H1 (cell line): ENCODE data around the gene CLCA4. TPM values are rescaled to one million over a fixed set of nuclear protein-coding genes. Genes with fewer than 3 reads are reported as not detected.

ENCODE experiments used
- CTCF ChIA-PET: fragments of 300-600 bp; sonication (Branson Sonifier 250); formaldehyde crosslinking; loops from one replicate; lab custom pipeline; 2021; ENCODE audit not compliant: partially characterized antibody; lab: Charles Lee
- POLR2A ChIA-PET: fragments of 300-600 bp; sonication (Branson Sonifier 250); formaldehyde crosslinking; loops from one replicate; lab custom pipeline; 2021; ENCODE audit warnings: inconsistent platforms; ENCODE audit not compliant: partially characterized antibody; lab: Charles Lee
- DNase-seq, 2 experiments: peaks; one replicate each; pipeline versions ENCODE4 v3.0.0 to v3.0.0-alpha.2; 2010 to 2022; ENCODE audit warnings: low spot score in 2 of 2, low read depth in 1 of 2, mixed read lengths in 1 of 2
- FAIRE-seq: peaks from 2 replicates; lab custom pipeline; 2011; peaks lifted over from hg19 to GRCh38; lab: Jason Lieb, UNC
- H2AFZ ChIP-seq: 2 replicates; pipeline ENCODE4 v1.8.1; 2012; ENCODE audit warnings: low read length, inconsistent platforms
- H2AK5ac ChIP-seq: 2 replicates; pipeline ENCODE4 v1.6.1; 2013; ENCODE audit warnings: low read depth, low read length
- H2BK120ac ChIP-seq: replicated peaks from 2 replicates; pipeline ENCODE3; 2013; ENCODE audit warnings: low read depth, low read length, inconsistent platforms
- H2BK12ac ChIP-seq: 2 replicates; pipeline ENCODE4 v1.6.1; 2013; ENCODE audit warnings: low read depth, low read length
- H2BK15ac ChIP-seq: 2 replicates; pipeline ENCODE4 v1.6.1; 2013; ENCODE audit warnings: low read length
- H2BK20ac ChIP-seq: 2 replicates; pipeline ENCODE4 v1.6.1; 2013; ENCODE audit warnings: low read length
- H2BK5ac ChIP-seq: 2 replicates; pipeline ENCODE4 v1.6.1; 2013; ENCODE audit warnings: low read depth, low read length
- H3K14ac ChIP-seq: 2 replicates; pipeline ENCODE4 v1.6.1; 2013; ENCODE audit warnings: inconsistent platforms; ENCODE audit not compliant: insufficient read length
- H3K18ac ChIP-seq: 2 replicates; pipeline ENCODE4 v1.6.1; 2013; ENCODE audit warnings: low read length; ENCODE audit errors: extremely low read depth
- H3K23ac ChIP-seq: 2 replicates; pipeline ENCODE4 v1.6.1; 2013; ENCODE audit warnings: inconsistent platforms; ENCODE audit not compliant: insufficient read length
- H3K23me2 ChIP-seq: 2 replicates; pipeline ENCODE4 v1.6.1; 2013; ENCODE audit warnings: low read depth, low read length
- H3K27ac ChIP-seq: 2 replicates; pipeline ENCODE4 v1.6.1; 2011; ENCODE audit warnings: low read depth, low read length, inconsistent platforms
- H3K27me3 ChIP-seq, 4 experiments: replicated peaks in 1 of 4; 1 replicate in 1 of 4; 2 replicates in 3 of 4; pipeline versions ENCODE4 v1.6.1 to v1.8.1; 2011 to 2013; ENCODE audit warnings: low read length in 3 of 4, mild to moderate bottlenecking in 3 of 4, inconsistent platforms in 2 of 4, mixed read lengths in 2 of 4, moderate library complexity in 1 of 4; ENCODE audit not compliant: control insufficient read depth in 3 of 4, insufficient read depth in 3 of 4; ENCODE audit errors: extremely low read depth in 1 of 4
- H3K36me3 ChIP-seq, 4 experiments: 2 replicates each; pipeline versions ENCODE4 v1.6.1 to v1.8.1; 2011 to 2013; ENCODE audit warnings: mild to moderate bottlenecking in 4 of 4, low read length in 3 of 4, moderate library complexity in 2 of 4, control low read depth in 1 of 4, inconsistent platforms in 1 of 4; ENCODE audit not compliant: insufficient read depth in 4 of 4, control insufficient read depth in 2 of 4
- H3K4ac ChIP-seq: replicated peaks from 2 replicates; pipeline ENCODE3; 2013; ENCODE audit warnings: low read length, low read depth, mixed read lengths, inconsistent platforms; ENCODE audit not compliant: insufficient read length
- H3K4me1 ChIP-seq, 4 experiments: replicated peaks in 1 of 4; 1 replicate in 1 of 4; 2 replicates in 3 of 4; pipeline versions ENCODE4 v1.6.1 to v1.8.1; 2011 to 2013; ENCODE audit warnings: low read length in 3 of 4, inconsistent platforms in 2 of 4, mixed read lengths in 1 of 4; ENCODE audit not compliant: insufficient read depth in 4 of 4, control insufficient read depth in 3 of 4
- H3K4me2 ChIP-seq, 2 experiments: 2 replicates each; pipeline versions ENCODE4 v1.6.1 to v1.8.1; 2011 to 2013; ENCODE audit warnings: low read depth in 2 of 2, low read length in 2 of 2, control low read depth in 1 of 2, inconsistent platforms in 1 of 2, mild to moderate bottlenecking in 1 of 2; ENCODE audit not compliant: insufficient read depth in 1 of 2
- H3K4me3 ChIP-seq, 4 experiments: fragments of 200-600, 300-600 bp in 1 of 4; sonication (generic), shearing (Covaris generic), sonication (Bioruptor Twin) in 1 of 4; 2 replicates each; pipeline versions ENCODE4 v1.5.1 to v1.8.1; 2011 to 2016; ENCODE audit warnings: low read length in 4 of 4, low read depth in 3 of 4, control low read depth in 2 of 4, inconsistent platforms in 2 of 4, mild to moderate bottlenecking in 2 of 4, mixed read lengths in 1 of 4, moderate library complexity in 1 of 4; ENCODE audit not compliant: insufficient read depth in 2 of 4; ENCODE audit errors: extremely low read depth in 1 of 4
- H3K56ac ChIP-seq: replicated peaks from 2 replicates; pipeline ENCODE3; 2013; ENCODE audit warnings: low read depth, mild to moderate bottlenecking, mixed read lengths, low read length, inconsistent platforms; ENCODE audit not compliant: insufficient read length
- H3K79me1 ChIP-seq: 2 replicates; pipeline ENCODE4 v1.6.1; 2013; ENCODE audit warnings: low read depth, low read length, control low read depth
- H3K79me2 ChIP-seq, 2 experiments: 2 replicates each; pipeline versions ENCODE4 v1.6.1 to v1.8.1; 2012 to 2013; ENCODE audit warnings: low read length in 2 of 2, mild to moderate bottlenecking in 2 of 2, inconsistent platforms in 1 of 2; ENCODE audit not compliant: insufficient read depth in 2 of 2, control insufficient read depth in 1 of 2
- H3K9ac ChIP-seq, 4 experiments: replicated peaks in 1 of 4; 1 replicate in 1 of 4; 2 replicates in 3 of 4; pipeline versions ENCODE4 v1.6.1 to v1.8.1; 2011 to 2013; ENCODE audit warnings: low read depth in 3 of 4, low read length in 3 of 4, control low read depth in 2 of 4, mild to moderate bottlenecking in 2 of 4, moderate library complexity in 2 of 4, inconsistent platforms in 1 of 4; ENCODE audit errors: extremely low read depth in 1 of 4
- H3K9me3 ChIP-seq, 2 experiments: 2 replicates each; pipeline versions ENCODE4 v1.6.1 to v1.8.1; 2012 to 2013; ENCODE audit warnings: mild to moderate bottlenecking in 2 of 2, moderate library complexity in 2 of 2, control low read depth in 1 of 2, inconsistent platforms in 1 of 2, low read depth in 1 of 2, low read length in 1 of 2, mixed read lengths in 1 of 2; ENCODE audit not compliant: insufficient read depth in 2 of 2
- H4K20me1 ChIP-seq, 2 experiments: replicated peaks in 1 of 2; 2 replicates each; pipeline versions ENCODE3 to v1.8.1; 2011 to 2013; ENCODE audit warnings: inconsistent platforms in 2 of 2, low read length in 2 of 2, mild to moderate bottlenecking in 1 of 2; ENCODE audit not compliant: insufficient read depth in 2 of 2, control insufficient read depth in 1 of 2
- H4K5ac ChIP-seq: 2 replicates; pipeline ENCODE4 v1.6.1; 2013; ENCODE audit warnings: low read length, low read depth, mixed read lengths, inconsistent platforms; ENCODE audit not compliant: insufficient read length
- H4K8ac ChIP-seq: 2 replicates; pipeline ENCODE4 v1.8.0; 2013; ENCODE audit warnings: mild to moderate bottlenecking, moderate library complexity, low read length, inconsistent platforms; ENCODE audit not compliant: insufficient read depth; ENCODE audit errors: extremely low read depth
- H4K91ac ChIP-seq: replicated peaks from 2 replicates; pipeline ENCODE3; 2013; ENCODE audit warnings: low read length, mixed read lengths, inconsistent platforms; ENCODE audit not compliant: insufficient read length
- CBX8 ChIP-seq: fragments of 300-800, 300-1000 bp; sonication (generic); IDR thresholded peaks from 2 replicates; pipeline ENCODE4 v1.7.1; 2016; ENCODE audit warnings: low read depth, low read length, borderline replicate concordance
- CHD1 ChIP-seq: IDR thresholded peaks from 2 replicates; pipeline ENCODE4 v1.6.1; 2012; ENCODE audit warnings: low read depth, low read length, improper control_type of control experiment
- CHD2 ChIP-seq: IDR thresholded peaks from 2 replicates; pipeline ENCODE4 v1.6.1; 2012; ENCODE audit warnings: low read length, improper control_type of control experiment
- E2F6 ChIP-seq: IDR thresholded peaks from 2 replicates; pipeline ENCODE4 v1.6.1; 2012; ENCODE audit warnings: inconsistent platforms
- JUND ChIP-seq: IDR thresholded peaks from 2 replicates; pipeline ENCODE4 v1.6.1; 2011; ENCODE audit warnings: mild to moderate bottlenecking, improper control_type of control experiment, low read length
- MAFK ChIP-seq: IDR thresholded peaks from 2 replicates; pipeline ENCODE4 v1.6.1; 2012; ENCODE audit warnings: low read depth, mild to moderate bottlenecking, improper control_type of control experiment, low read length
- PHF8 ChIP-seq: fragments of 200-600 bp; sonication (generic); conservative IDR thresholded peaks from 2 replicates; pipeline ENCODE4 v1.7.1; 2012; ENCODE audit warnings: low read depth, mild to moderate bottlenecking, inconsistent platforms, low read length, moderate library complexity
- RXRA ChIP-seq: IDR thresholded peaks from 2 replicates; pipeline ENCODE4 v1.6.1; 2011; ENCODE audit warnings: low read depth, mild to moderate bottlenecking, low read length, moderate library complexity; ENCODE audit not compliant: insufficient read depth
- SUZ12 ChIP-seq: fragments of 200-600 bp; sonication (generic); IDR thresholded peaks from 2 replicates; pipeline ENCODE4 v1.6.1; 2012; ENCODE audit warnings: mild to moderate bottlenecking, inconsistent platforms, low read length, moderate library complexity, mixed read lengths
- YY1 ChIP-seq: IDR thresholded peaks from 2 replicates; pipeline ENCODE4 v1.6.1; 2011; ENCODE audit warnings: low read depth, mild to moderate bottlenecking, low read length
- ZNF274 ChIP-seq: IDR thresholded peaks from 2 replicates; pipeline ENCODE4 v1.7.0; 2012; ENCODE audit warnings: low read length, borderline replicate concordance; ENCODE audit errors: extremely low read depth
- WGBS, 2 experiments: shearing (Covaris generic) in 1 of 2; methylation state at CpG; one replicate each; pipeline versions ENCODE4 v1.1.6 to v1.1.7; 2013 to 2015; ENCODE audit warnings: low lambda C conversion rate in 2 of 2, mixed read lengths in 2 of 2, inconsistent platforms in 1 of 2, low coverage in 1 of 2, missing lambda C conversion rate in 1 of 2; ENCODE audit not compliant: insufficient replicate concordance in 2 of 2, insufficient coverage in 1 of 2, insufficient read length in 1 of 2; ENCODE audit errors: extremely low coverage in 1 of 2, missing lambda C conversion rate in 1 of 2; 5-methylcytosine and 5-hydroxymethylcytosine counted together
- polyA plus RNA-seq, 7 experiments: library from polyadenylated mRNA; depleted of rRNA in 3 of 7; stranded (reverse) in 5 of 7; unstranded in 2 of 7; fragments of >200 nt in 5 of 7; fragments of 200-250 nt in 2 of 7; gene quantifications; 1 replicate in 5 of 7; 2 replicates in 1 of 7; 4 replicates in 1 of 7; pipeline versions ENCODE4 v1.2.1 to v1.2.3, GENCODE V29; 2011 to 2013; ENCODE audit warnings: missing spikeins in 2 of 7, mixed read lengths in 2 of 7
- total RNA-seq: library from RNA; stranded (reverse); fragmentation: NEBNext Ultra II Directional; extraction: Animal tissue kit (Norgen Biotek cat#: 25700); gene quantifications from 2 replicates; pipeline ENCODE4 v1.2.1, GENCODE V29; 2021

CLCA4 gene
- total and polyA plus RNA-seq, 2 of the 8 experiments (the other 6 are each of a cell fraction or from before 2014, with no cell fraction given), result not detected

- H3K79me2 ChIP-seq, result no peaks in the 10 kb centered on the region
- H2BK120ac ChIP-seq, result no peak overlapping the region
- DNase-seq (no peak), FAIRE-seq (no peak)
- H2AK5ac ChIP-seq, result no peak overlapping the region
- no peak overlapping the region for H3K14ac ChIP-seq
- H2BK12ac ChIP-seq, result no peak overlapping the region
- ChIA-PET POLR2A (no interaction called here), CTCF (interaction anchor here (0.6 to 2.0 kb wide), 4 partner anchors 8 to 223 kb away, joined by 3 to 6 read pairs (median 4); no protein-coding TSS in a partner anchor)
- no peak overlapping the region for H3K23ac ChIP-seq
- H3K79me1 ChIP-seq, result no peaks in the 10 kb centered on the region
- no peak overlapping the region for H4K91ac ChIP-seq
- no peak overlapping the region for H3K4ac ChIP-seq
- H4K20me1 ChIP-seq, result no peaks in the 10 kb centered on the region
- H3K36me3 ChIP-seq, result no peaks in the 10 kb centered on the region
- 81% methylated on average over 1 of the region's 1 CpG; no CpG with 5 or more reads in 1 of the 2 experiments for WGBS, 2 experiments
- no peaks in the 10 kb centered on the region for H3K27me3 ChIP-seq
- no peak overlapping the region for H3K27ac ChIP-seq
- H3K9me3 ChIP-seq, result no peaks in the 10 kb centered on the region
- no peaks in the 10 kb centered on the region for H3K4me1 ChIP-seq
- no peak overlapping the region for H2BK15ac ChIP-seq
- H3K4me3 ChIP-seq, result no peak overlapping the region
- no peaks in the 10 kb centered on the region; the same call in 1 of the 2 replicates for H3K23me2 ChIP-seq
- H4K8ac ChIP-seq, result no peak overlapping the region
- no peak overlapping the region for H3K9ac ChIP-seq
- no peak overlapping the region for H2AFZ ChIP-seq
- no peak overlapping the region for H3K4me2 ChIP-seq
- no peak overlapping the region for H3K56ac ChIP-seq
- H2BK20ac ChIP-seq, result no peak overlapping the region
- no peak overlapping the region for H4K5ac ChIP-seq
- H2BK5ac ChIP-seq, result no peak overlapping the region
- TF ChIP-seq CBX8, result no peak
- no peak for TF ChIP-seq PHF8
- no peak for TF ChIP-seq ZNF274
- TF ChIP-seq CHD1, result no peak
- TF ChIP-seq CHD2, result no peak
- TF ChIP-seq YY1, result no peak
- TF ChIP-seq JUND, result no peak
- no peak for TF ChIP-seq RXRA
- TF ChIP-seq E2F6, result no peak
- no peak for TF ChIP-seq MAFK
- TF ChIP-seq SUZ12, result no peak
- TF ChIP-seq, all 59 proteins: peak for 0
- H3K18ac ChIP-seq, result no peak overlapping the region
Observed at GRCh38 chr1:86582161-86582560, 35.3 kb downstream of the CLCA4 start.
